C4-2B (cell line): ENCODE results near the gene WFIKKN1.

Experiments
- H3K27ac ChIP-seq: fragments of 450-650 bp; 2 replicates; pipeline ENCODE4 v1.5.1; 2017
- CTCF ChIP-seq: fragments of 450-650 bp; conservative IDR thresholded peaks from 2 replicates; pipeline ENCODE4 v1.5.1; 2017; ENCODE audit warnings: mild to moderate bottlenecking
- ZFX ChIP-seq: fragments of 450-650 bp; IDR thresholded peaks from 2 replicates; pipeline ENCODE4 v1.6.1; 2017

The WFIKKN1 gene

GRCh38 chr16:626787-627453, 3.9 kb upstream of the WFIKKN1 start:
- H3K27ac ChIP-seq = no peak overlapping the region
- TF ChIP-seq CTCF (no peak), ZFX (no peak)

- TF ChIP-seq ZFX (no peak), CTCF (no peak)
- no peak overlapping the region for H3K27ac ChIP-seq
Observed at GRCh38 chr16:627454-628239, 3.1 kb upstream of the WFIKKN1 start.

- TF ChIP-seq ZFX = no peak
- no peak for TF ChIP-seq CTCF
- no peak overlapping the region for H3K27ac ChIP-seq
Observed at GRCh38 chr16:628321-629061, 2.3 kb upstream of the WFIKKN1 start.

GRCh38 chr16:629185-629832, 1.5 kb upstream of the WFIKKN1 start:
- H3K27ac ChIP-seq = no peak overlapping the region
- TF ChIP-seq ZFX (no peak), CTCF (no peak)

- no peak overlapping the region for H3K27ac ChIP-seq
- TF ChIP-seq CTCF = no peak
- TF ChIP-seq ZFX = no peak
Observed at GRCh38 chr16:629833-630248, 944 bp upstream of the WFIKKN1 start.

GRCh38 chr16:630249-630814, 453 bp upstream of the WFIKKN1 start:
- TF ChIP-seq CTCF = no peak
- no peak for TF ChIP-seq ZFX
- H3K27ac ChIP-seq = no peak overlapping the region
